Measurements from ENCODE around the gene TCEANC2. TPM values are rescaled to one million over a fixed set of nuclear protein-coding genes. Genes with fewer than 3 reads are reported as not detected.
A peak's percentile ranks its signal among the peaks of the same experiment; 100 is the strongest.

TCEANC2 gene
- total RNA-seq, 4 donors from 2014 or later, result 2.6 to 9.5 (median 7.0) TPM

- in situ Hi-C loops (cut with MboI; ENCODE audit: low sequenced_read_pairs in 4 of 4), result loop anchor here in 3 of 4 donors (5.0 to 25.0 kb wide), 5 partner anchors 284 to 689 kb away; partner anchors contain the start of genes SSBP3 (in 1 of the 3) and TTC22 (in 1 of the 3)
- no peak overlapping the region for H3K4me3 ChIP-seq
- no peak for TF ChIP-seq POLR2A (IDR thresholded peaks at IDR 0.05)
- no peak for TF ChIP-seq CTCF (IDR thresholded peaks at IDR 0.05 in 4 of 5, conservative IDR thresholded peaks at IDR 0.05 in 1 of 5)
- DNase-seq (no peak), ATAC-seq (no peak)
- H3K36me3 ChIP-seq, result no peaks in the 10 kb centered on the region
- H3K9me3 ChIP-seq, result no peaks in the 10 kb centered on the region
- intact Hi-C loops (cut with DNase I; ENCODE audit: low total_unique reads), result no loop called here
- H3K27me3 ChIP-seq, result no peaks in the 10 kb centered on the region
- peaks cover 10 to 17% of the 10 kb centered on the region in 2 donors for H3K4me1 ChIP-seq
- H3K27ac ChIP-seq, result no peak overlapping the region
These were observed 69.6 kb downstream of the TCEANC2 start for GRCh38 chr1:54122992-54123391.

- intact Hi-C loops (cut with DNase I; ENCODE audit: low total_unique reads) (loop anchor here (2.0 kb wide), 1 partner anchor 284 kb away; no protein-coding TSS in a partner anchor), in situ Hi-C loops (cut with MboI; ENCODE audit: low sequenced_read_pairs in 4 of 4) (loop anchor here in 3 of 4 donors (5.0 to 25.0 kb wide), 5 partner anchors 283 to 688 kb away; partner anchors contain the start of genes SSBP3 (in 1 of the 3) and TTC22 (in 1 of the 3))
- peak overlapping the region in 1 of 4 donors; percentile 83 for H3K27ac ChIP-seq
- no peak for ATAC-seq
- H3K4me3 ChIP-seq, result no peak overlapping the region
- H3K27me3 ChIP-seq, result no peaks in the 10 kb centered on the region
- DNase-seq, result no peak
- H3K4me1 ChIP-seq, result peaks cover 10 to 17% of the 10 kb centered on the region in 2 donors
- no peaks in the 10 kb centered on the region for H3K9me3 ChIP-seq
- TF ChIP-seq CTCF (IDR thresholded peaks at IDR 0.05 in 4 of 5, conservative IDR thresholded peaks at IDR 0.05 in 1 of 5) (no peak), POLR2A (IDR thresholded peaks at IDR 0.05) (no peak)
- no peaks in the 10 kb centered on the region for H3K36me3 ChIP-seq
These were observed 71.1 kb downstream of the TCEANC2 start for GRCh38 chr1:54124472-54124871.

GRCh38 chr1:54124906-54125305 is 71.5 kb downstream of the TCEANC2 start:
- Histone ChIP-seq H3K36me3 (no peaks in the 10 kb centered on the region), H3K4me3 (no peak overlapping the region), H3K27me3 (no peaks in the 10 kb centered on the region), H3K9me3 (no peaks in the 10 kb centered on the region), H3K27ac (peak overlapping the region in 3 of 4 donors; percentile 81 to 91 (median 83)), H3K4me1 (peaks cover 10 to 17% of the 10 kb centered on the region in 2 donors)
- in situ Hi-C loops (cut with MboI; ENCODE audit: low sequenced_read_pairs in 4 of 4), result loop anchor here in 3 of 4 donors (5.0 to 25.0 kb wide), 5 partner anchors 282 to 687 kb away; partner anchors contain the start of genes SSBP3 (in 1 of the 3) and TTC22 (in 1 of the 3)
- TF ChIP-seq CTCF (IDR thresholded peaks at IDR 0.05 in 4 of 5, conservative IDR thresholded peaks at IDR 0.05 in 1 of 5) (no peak), POLR2A (IDR thresholded peaks at IDR 0.05) (no peak)
- ATAC-seq (no peak), DNase-seq (no peak)
- intact Hi-C loops (cut with DNase I; ENCODE audit: low total_unique reads), result loop anchor here (1.0 to 5.0 kb wide), 3 partner anchors 147 to 363 kb away; no protein-coding TSS in a partner anchor

GRCh38 chr1:54125386-54126070 is 72.1 kb downstream of the TCEANC2 start:
- H3K36me3 ChIP-seq, result no peaks in the 10 kb centered on the region
- peaks cover 10 to 17% of the 10 kb centered on the region in 2 donors for H3K4me1 ChIP-seq
- TF ChIP-seq CTCF (IDR thresholded peaks at IDR 0.05 in 4 of 5, conservative IDR thresholded peaks at IDR 0.05 in 1 of 5) (peak in 4 of 5 experiments; percentile 40 to 63 (median 54)), POLR2A (IDR thresholded peaks at IDR 0.05) (no peak)
- peak overlapping the region; percentile 81 to 91 (median 82) for H3K27ac ChIP-seq
- no peaks in the 10 kb centered on the region for H3K27me3 ChIP-seq
- intact Hi-C loops (cut with DNase I; ENCODE audit: low total_unique reads) (loop anchor here (1.0 to 5.0 kb wide), 4 partner anchors 28 to 363 kb away; no protein-coding TSS in a partner anchor), in situ Hi-C loops (cut with MboI; ENCODE audit: low sequenced_read_pairs in 4 of 4) (loop anchor here in 2 of 4 donors (10.0 kb wide), 2 partner anchors 289 to 369 kb away; no protein-coding TSS in a partner anchor)
- DNase-seq (peak; percentile 87 to 88), ATAC-seq (peak; percentile 89)
- no peak overlapping the region for H3K4me3 ChIP-seq
- H3K9me3 ChIP-seq, result no peaks in the 10 kb centered on the region
